Endodermal cell (in vitro differentiated cells): ENCODE data around the gene SACS. TPM values are rescaled to one million over a fixed set of nuclear protein-coding genes. Genes with fewer than 3 reads are reported as not detected.
"Not testable (repeated sequence)": the region's sequence is repeated elsewhere in the genome, so short reads cannot be mapped to it uniquely, and the experiment has no call there.

Experiments used
- DNase-seq: peaks from one replicate; pipeline ENCODE4 v3.0.0-alpha.2; 2017
- H3K27ac ChIP-seq: 2 replicates; pipeline ENCODE4 v1.5.1; 2013; ENCODE audit warnings: mild to moderate bottlenecking, low read depth, low read length, moderate library complexity
- H3K27me3 ChIP-seq: 2 replicates; pipeline ENCODE4 v1.6.1; 2013; ENCODE audit warnings: mild to moderate bottlenecking, low read length, moderate library complexity; ENCODE audit not compliant: insufficient read depth, control insufficient read depth, poor library complexity, severe bottlenecking
- H3K36me3 ChIP-seq: 2 replicates; pipeline ENCODE4 v1.7.0; 2013; ENCODE audit warnings: mild to moderate bottlenecking, low read length, moderate library complexity; ENCODE audit not compliant: control insufficient read depth, insufficient read depth
- H3K4me1 ChIP-seq: one replicate; pipeline ENCODE4 v1.7.0; 2013; ENCODE audit warnings: low read length; ENCODE audit not compliant: control insufficient read depth, insufficient read depth
- H3K4me3 ChIP-seq: 2 replicates; pipeline ENCODE4 v1.5.1; 2013; ENCODE audit warnings: mild to moderate bottlenecking, low read length, moderate library complexity
- H3K9ac ChIP-seq: 2 replicates; pipeline ENCODE4 v1.6.1; 2013; ENCODE audit warnings: mild to moderate bottlenecking, low read length, moderate library complexity; ENCODE audit not compliant: poor library complexity, severe bottlenecking; ENCODE audit errors: extremely low read depth
- H3K9me3 ChIP-seq: 2 replicates; pipeline ENCODE4 v1.6.1; 2013; ENCODE audit warnings: mild to moderate bottlenecking, low read length, moderate library complexity; ENCODE audit not compliant: control insufficient read depth
- H3K27ac Mint-ChIP-seq: 2 replicates; pipeline ENCODE4 v1.8.0; 2020; ENCODE audit warnings: mixed read lengths
- H3K27me3 Mint-ChIP-seq: 2 replicates; pipeline ENCODE4 v1.8.0; 2021; ENCODE audit warnings: mild to moderate bottlenecking, mixed read lengths; ENCODE audit not compliant: insufficient read depth
- H3K36me3 Mint-ChIP-seq: 2 replicates; pipeline ENCODE4 v1.8.0; 2020; ENCODE audit warnings: low read depth, mixed read lengths
- H3K4me1 Mint-ChIP-seq: 2 replicates; pipeline ENCODE4 v1.8.0; 2020; ENCODE audit warnings: mixed read lengths
- H3K4me3 Mint-ChIP-seq: 2 replicates; pipeline ENCODE4 v1.8.0; 2020; ENCODE audit warnings: mild to moderate bottlenecking, moderate library complexity, mixed read lengths
- H3K9me3 Mint-ChIP-seq: 2 replicates; pipeline ENCODE4 v1.8.0; 2020; ENCODE audit warnings: mild to moderate bottlenecking, mixed read lengths
- CTCF ChIP-seq: fragments of 200-600 bp; sonication (generic); conservative IDR thresholded peaks from 2 replicates; pipeline ENCODE4 v1.5.0; 2021; ENCODE audit warnings: antibody characterized with exemption, mild to moderate bottlenecking
- WGBS, 2 experiments: methylation state at CpG; one replicate each; pipeline versions ENCODE4 v1.1.5 to v1.1.7; 2013; ENCODE audit warnings: missing lambda C conversion rate in 2 of 2, mixed read lengths in 1 of 2; ENCODE audit not compliant: insufficient coverage in 1 of 2, insufficient read length in 1 of 2; 5-methylcytosine and 5-hydroxymethylcytosine counted together
- total RNA-seq, 2 donors: library from RNA; stranded (reverse); fragmentation: NEBNext Ultra II Directional in 1 of 2; extraction: Animal tissue kit (Norgen Biotek cat#: 25700) in 1 of 2; gene quantifications; 2 replicates in 1 of 2; 3 replicates in 1 of 2; pipeline ENCODE4 v1.2.1, GENCODE V29; 2021

The SACS gene
- total RNA-seq, 2 donors from 2014 or later = 17.6 to 22.3 TPM

GRCh38 chr13:23443878-23444277, 10.4 kb upstream of the SACS start:
- H3K9me3 Mint-ChIP-seq = no peaks in the 10 kb centered on the region
- H3K9ac ChIP-seq = no peak overlapping the region
- no peaks in the 10 kb centered on the region for H3K27me3 ChIP-seq
- no peak overlapping the region for H3K4me3 ChIP-seq
- H3K4me1 Mint-ChIP-seq = peaks cover 4% of the 10 kb centered on the region
- H3K27ac ChIP-seq = no peak overlapping the region
- H3K27me3 Mint-ChIP-seq = no peaks in the 10 kb centered on the region
- no peaks in the 10 kb centered on the region for H3K9me3 ChIP-seq
- no peak for DNase-seq
- no peaks in the 10 kb centered on the region for H3K36me3 ChIP-seq
- H3K27ac Mint-ChIP-seq = no peak overlapping the region
- no peak for TF ChIP-seq CTCF
- H3K4me1 ChIP-seq = no peaks in the 10 kb centered on the region
- H3K36me3 Mint-ChIP-seq = no peaks in the 10 kb centered on the region
- 60 to 83% methylated on average over 1 to 2 of the region's 2 CpGs for WGBS, 2 experiments
- H3K4me3 Mint-ChIP-seq = no peak overlapping the region

- TF ChIP-seq CTCF = no peak
- Histone ChIP-seq H3K36me3 (no peaks in the 10 kb centered on the region), H3K4me1 (no peaks in the 10 kb centered on the region), H3K4me3 (no peak overlapping the region), H3K27me3 (no peaks in the 10 kb centered on the region), H3K9me3 (no peaks in the 10 kb centered on the region), H3K27ac (no peak overlapping the region), H3K9ac (no peak overlapping the region)
- Mint-ChIP-seq H3K27ac (no peak overlapping the region), H3K4me1 (peaks cover 4% of the 10 kb centered on the region), H3K36me3 (no peaks in the 10 kb centered on the region), H3K9me3 (no peaks in the 10 kb centered on the region), H3K4me3 (no peak overlapping the region), H3K27me3 (no peaks in the 10 kb centered on the region)
- DNase-seq = no peak
- 91 to 100% methylated on average over 2 of the region's 2 CpGs for WGBS, 2 experiments
These were observed 9.6 kb upstream of the SACS start for GRCh38 chr13:23443110-23443509.

- no peaks in the 10 kb centered on the region for H3K9me3 Mint-ChIP-seq
- no peaks in the 10 kb centered on the region for H3K4me1 ChIP-seq
- no peak overlapping the region for H3K4me3 ChIP-seq
- TF ChIP-seq CTCF = no peak
- no peak overlapping the region for H3K9ac ChIP-seq
- no peaks in the 10 kb centered on the region for H3K27me3 ChIP-seq
- DNase-seq = no peak
- H3K27me3 Mint-ChIP-seq = peaks cover 2% of the 10 kb centered on the region
- H3K9me3 ChIP-seq = no peaks in the 10 kb centered on the region
- no peak overlapping the region for H3K27ac Mint-ChIP-seq
- H3K36me3 ChIP-seq = no peaks in the 10 kb centered on the region
- H3K4me1 Mint-ChIP-seq = peaks cover 4% of the 10 kb centered on the region
- H3K27ac ChIP-seq = no peak overlapping the region
- 93 to 94% methylated on average over 8 to 15 of the region's 15 CpGs for WGBS, 2 experiments
- H3K36me3 Mint-ChIP-seq = no peaks in the 10 kb centered on the region
- no peak overlapping the region for H3K4me3 Mint-ChIP-seq
These were observed 7.5 kb upstream of the SACS start for GRCh38 chr13:23440821-23441618.

- not testable (repeated sequence) for DNase-seq, H3K27ac Mint-ChIP-seq, H3K36me3 Mint-ChIP-seq, H3K27me3 Mint-ChIP-seq, H3K9me3 ChIP-seq, H3K27ac ChIP-seq, H3K9ac ChIP-seq, H3K27me3 ChIP-seq, H3K36me3 ChIP-seq, H3K4me1 Mint-ChIP-seq, H3K4me1 ChIP-seq, H3K4me3 Mint-ChIP-seq, H3K9me3 Mint-ChIP-seq, H3K4me3 ChIP-seq
- WGBS, 2 experiments = 86 to 100% methylated on average over 3 to 6 of the region's 6 CpGs
These were observed 6.8 kb upstream of the SACS start for GRCh38 chr13:23440324-23440723.
